ENCODE data around the gene EPHA6. TPM values are rescaled to one million over a fixed set of nuclear protein-coding genes. Genes with fewer than 3 reads are reported as not detected.

The EPHA6 gene
- total and polyA plus RNA-seq, 2 donors (not counting 1 experiment from before 2014, with no cell fraction given) = under 0.01 TPM; not detected in 1

- no peak for DNase-seq (ENCODE audit: low read depth in 2 of 2)
- no peaks in the 10 kb centered on the region for H3K9me3 ChIP-seq (ENCODE audit: control insufficient read depth, insufficient read depth, low read depth, low read length)
- no peaks in the 10 kb centered on the region for H3K36me3 ChIP-seq (ENCODE audit: control insufficient read depth, insufficient read depth, low read length)
- H3K4me2 ChIP-seq (ENCODE audit: extremely low read depth, insufficient read depth, low read length) = no peak overlapping the region
- no peak overlapping the region for H3K4me3 ChIP-seq (replicated peaks in 1 of 4; ENCODE audit: control extremely low read depth in 1 of 4, insufficient read depth in 1 of 4, low read depth in 3 of 4, low read length in 4 of 4)
- no peaks in the 10 kb centered on the region for H3K79me2 ChIP-seq (ENCODE audit: control insufficient read depth, insufficient read depth, low read length)
- no peak overlapping the region for H2AFZ ChIP-seq (ENCODE audit: low read length)
- no peaks in the 10 kb centered on the region for H3K27me3 ChIP-seq (ENCODE audit: control insufficient read depth, insufficient read depth, low read length)
- no peak overlapping the region for H3K27ac ChIP-seq (ENCODE audit: insufficient read depth, low read length)
- H3K4me1 ChIP-seq (ENCODE audit: control insufficient read depth, extremely low read depth, insufficient read depth, low read length) = no peaks in the 10 kb centered on the region
- H4K20me1 ChIP-seq (ENCODE audit: control insufficient read depth, extremely low read depth, insufficient read depth, low read length) = no peaks in the 10 kb centered on the region
- no peak for TF ChIP-seq EZH2 (IDR thresholded peaks at IDR 0.05; ENCODE audit: low read length, missing control alignments)
- TF ChIP-seq CTCF (conservative IDR thresholded peaks at IDR 0.05 in 1 of 2, IDR thresholded peaks at IDR 0.05 in 1 of 2; ENCODE audit: low read depth in 1 of 2, low read length in 2 of 2) = no peak
- H3K9ac ChIP-seq (ENCODE audit: insufficient read depth, low read length) = no peak overlapping the region
Observed at GRCh38 chr3:97686258-97686657, 871.9 kb downstream of the EPHA6 start.

GRCh38 chr3:97687734-97688133, 873.3 kb downstream of the EPHA6 start:
- Histone ChIP-seq H3K79me2 (ENCODE audit: control insufficient read depth, insufficient read depth, low read length) (no peaks in the 10 kb centered on the region), H3K9me3 (ENCODE audit: control insufficient read depth, insufficient read depth, low read depth, low read length) (no peaks in the 10 kb centered on the region), H4K20me1 (ENCODE audit: control insufficient read depth, extremely low read depth, insufficient read depth, low read length) (no peaks in the 10 kb centered on the region), H3K27ac (ENCODE audit: insufficient read depth, low read length) (no peak overlapping the region), H3K4me3 (replicated peaks in 1 of 4; ENCODE audit: control extremely low read depth in 1 of 4, insufficient read depth in 1 of 4, low read depth in 3 of 4, low read length in 4 of 4) (no peak overlapping the region), H3K36me3 (ENCODE audit: control insufficient read depth, insufficient read depth, low read length) (no peaks in the 10 kb centered on the region), H3K27me3 (ENCODE audit: control insufficient read depth, insufficient read depth, low read length) (no peaks in the 10 kb centered on the region), H3K4me1 (ENCODE audit: control insufficient read depth, extremely low read depth, insufficient read depth, low read length) (no peaks in the 10 kb centered on the region), H3K9ac (ENCODE audit: insufficient read depth, low read length) (no peak overlapping the region), H2AFZ (ENCODE audit: low read length) (no peak overlapping the region), H3K4me2 (ENCODE audit: extremely low read depth, insufficient read depth, low read length) (no peak overlapping the region)
- no peak for DNase-seq (ENCODE audit: low read depth in 2 of 2)
- TF ChIP-seq CTCF (conservative IDR thresholded peaks at IDR 0.05 in 1 of 2, IDR thresholded peaks at IDR 0.05 in 1 of 2; ENCODE audit: low read depth in 1 of 2, low read length in 2 of 2) (no peak), EZH2 (IDR thresholded peaks at IDR 0.05; ENCODE audit: low read length, missing control alignments) (no peak)

- no peak overlapping the region for H3K27ac ChIP-seq (ENCODE audit: insufficient read depth, low read length)
- no peak for DNase-seq (ENCODE audit: low read depth in 2 of 2)
Observed at GRCh38 chr3:97689111-97689510, 874.7 kb downstream of the EPHA6 start.

More at GRCh38 chr3:97689111-97689510, 874.7 kb downstream of the EPHA6 start:
- H4K20me1 ChIP-seq (ENCODE audit: control insufficient read depth, extremely low read depth, insufficient read depth, low read length) = no peaks in the 10 kb centered on the region
- H3K36me3 ChIP-seq (ENCODE audit: control insufficient read depth, insufficient read depth, low read length) = no peaks in the 10 kb centered on the region
- no peaks in the 10 kb centered on the region for H3K4me1 ChIP-seq (ENCODE audit: control insufficient read depth, extremely low read depth, insufficient read depth, low read length)
- H3K79me2 ChIP-seq (ENCODE audit: control insufficient read depth, insufficient read depth, low read length) = no peaks in the 10 kb centered on the region
- TF ChIP-seq CTCF (conservative IDR thresholded peaks at IDR 0.05 in 1 of 2, IDR thresholded peaks at IDR 0.05 in 1 of 2; ENCODE audit: low read depth in 1 of 2, low read length in 2 of 2) (no peak), EZH2 (IDR thresholded peaks at IDR 0.05; ENCODE audit: low read length, missing control alignments) (no peak)
- H2AFZ ChIP-seq (ENCODE audit: low read length) = no peak overlapping the region
- H3K4me2 ChIP-seq (ENCODE audit: extremely low read depth, insufficient read depth, low read length) = no peak overlapping the region
- no peaks in the 10 kb centered on the region for H3K9me3 ChIP-seq (ENCODE audit: control insufficient read depth, insufficient read depth, low read depth, low read length)
- H3K27me3 ChIP-seq (ENCODE audit: control insufficient read depth, insufficient read depth, low read length) = no peaks in the 10 kb centered on the region
- no peak overlapping the region for H3K4me3 ChIP-seq (replicated peaks in 1 of 4; ENCODE audit: control extremely low read depth in 1 of 4, insufficient read depth in 1 of 4, low read depth in 3 of 4, low read length in 4 of 4)
- H3K9ac ChIP-seq (ENCODE audit: insufficient read depth, low read length) = no peak overlapping the region
